ENCODE data around the gene GPR152.
"Not testable (repeated sequence)": the region's sequence is repeated elsewhere in the genome, so short reads cannot be mapped to it uniquely, and the experiment has no call there.

The GPR152 gene

GRCh38 chr11:67489885-67490726 lies 37.6 kb upstream of the GPR152 start:
- in situ Hi-C loops (cut with MboI; ENCODE audit: low sequenced_read_pairs): no loop called here

DNA sequence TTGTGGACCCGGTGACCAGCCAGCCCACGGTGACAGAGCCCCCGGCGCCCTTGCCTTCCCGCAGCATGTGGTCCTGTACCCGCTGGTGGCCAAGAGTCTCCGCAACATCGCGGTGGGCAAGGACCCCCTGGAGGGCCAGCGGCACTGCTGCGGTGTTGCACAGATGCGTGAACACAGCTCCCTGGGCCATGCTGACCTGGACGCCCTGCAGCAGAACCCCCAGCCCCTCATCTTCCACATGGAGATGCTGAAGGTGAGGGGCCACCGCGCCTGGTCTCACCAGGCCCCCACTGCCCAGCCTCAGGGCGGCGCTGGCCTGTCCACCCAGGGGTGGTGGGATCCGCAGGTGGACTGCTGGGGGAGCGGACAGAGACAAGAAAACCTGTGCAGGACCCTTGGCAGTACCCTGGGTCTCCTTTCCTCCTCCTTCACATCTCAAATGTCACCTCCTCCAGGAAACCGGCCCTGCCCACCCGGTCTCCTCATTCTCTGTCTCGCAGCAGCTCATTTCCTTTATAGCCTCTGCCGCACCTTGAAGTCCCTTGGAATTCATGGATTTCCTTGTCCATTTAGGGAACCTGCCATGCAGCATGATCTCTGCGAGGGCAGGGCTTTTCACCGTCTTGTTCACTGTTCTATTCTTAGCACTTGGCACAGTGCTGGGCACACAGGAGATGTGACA lies 36.8 kb upstream of the GPR152 start:
- in situ Hi-C loops (cut with MboI; ENCODE audit: low sequenced_read_pairs): no loop called here

DNA sequence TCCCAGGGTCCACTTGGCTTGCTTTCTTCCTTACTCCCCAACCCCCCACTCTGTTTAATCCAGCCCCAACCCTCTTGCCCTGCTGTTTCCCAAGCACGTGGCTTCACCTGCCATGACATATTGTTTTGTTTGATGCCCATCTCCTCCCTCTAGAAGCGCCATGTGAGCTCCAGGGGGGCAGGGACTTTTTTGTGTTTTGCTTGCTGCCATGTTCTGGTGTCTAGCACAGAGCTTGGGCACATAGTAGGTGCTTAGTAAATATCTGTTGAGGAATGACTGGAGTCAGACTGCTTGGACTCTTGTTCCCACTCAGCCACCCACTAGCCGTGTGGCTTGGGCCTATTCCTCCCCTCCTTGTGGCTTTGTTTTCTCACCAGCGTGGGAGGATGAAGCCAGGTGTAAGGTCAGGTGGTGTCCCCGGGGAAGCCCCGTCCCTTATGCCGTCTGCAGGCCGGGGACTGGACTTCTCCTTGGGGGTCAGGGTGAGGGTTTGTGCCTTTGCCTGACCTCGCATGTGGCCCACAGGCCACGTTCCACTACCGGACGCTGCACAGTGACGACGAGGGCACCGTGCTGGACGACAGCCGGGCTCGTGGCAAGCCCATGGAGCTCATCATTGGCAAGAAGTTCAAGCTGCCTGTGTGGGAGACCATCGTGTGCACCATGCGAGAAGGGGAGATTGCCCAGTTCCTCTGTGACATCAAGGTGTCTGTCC lies 34.1 kb upstream of the GPR152 start:
- in situ Hi-C loops (cut with MboI; ENCODE audit: low sequenced_read_pairs): no loop called here

DNA sequence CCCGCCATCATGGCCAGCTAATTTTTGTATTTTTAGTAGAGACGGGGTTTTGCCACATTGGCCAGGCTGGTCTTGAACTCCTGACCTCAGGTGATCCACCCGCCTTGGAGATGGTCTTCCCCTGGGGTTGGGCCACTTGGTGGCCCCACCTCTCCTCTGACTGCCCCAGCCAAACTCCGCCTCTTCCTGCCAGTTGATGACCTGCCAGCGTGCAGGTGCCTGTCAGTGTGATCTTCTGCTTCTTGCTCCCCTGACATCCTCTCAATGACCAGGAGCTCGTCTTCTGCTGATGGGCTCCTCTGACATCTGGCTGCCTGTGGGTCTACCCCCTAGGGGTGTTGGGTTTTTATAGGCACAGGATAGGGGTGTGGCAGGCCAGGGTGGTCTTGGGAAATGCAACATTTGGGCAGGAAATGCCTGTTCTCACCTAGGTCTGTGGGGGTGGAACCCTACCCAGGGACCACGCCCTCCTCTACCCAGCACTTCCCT lies 33.4 kb upstream of the GPR152 start:
- in situ Hi-C loops (cut with MboI; ENCODE audit: low sequenced_read_pairs): not testable (repeated sequence)

GRCh38 chr11:67484847-67485311 lies 32.4 kb upstream of the GPR152 start:
- in situ Hi-C loops (cut with MboI; ENCODE audit: low sequenced_read_pairs): no loop called here

- in situ Hi-C loops (cut with MboI; ENCODE audit: low sequenced_read_pairs): no loop called here
Measured at GRCh38 chr11:67483831-67484665, 31.5 kb upstream of the GPR152 start.

GRCh38 chr11:67482827-67483798 lies 30.6 kb upstream of the GPR152 start, which contains the start of gene AIP:
Gene AIP (plus strand): TSS chr11:67483026. CDS start chr11:67483159, 133 bp downstream.
- in situ Hi-C loops (cut with MboI; ENCODE audit: low sequenced_read_pairs): no loop called here

DNA sequence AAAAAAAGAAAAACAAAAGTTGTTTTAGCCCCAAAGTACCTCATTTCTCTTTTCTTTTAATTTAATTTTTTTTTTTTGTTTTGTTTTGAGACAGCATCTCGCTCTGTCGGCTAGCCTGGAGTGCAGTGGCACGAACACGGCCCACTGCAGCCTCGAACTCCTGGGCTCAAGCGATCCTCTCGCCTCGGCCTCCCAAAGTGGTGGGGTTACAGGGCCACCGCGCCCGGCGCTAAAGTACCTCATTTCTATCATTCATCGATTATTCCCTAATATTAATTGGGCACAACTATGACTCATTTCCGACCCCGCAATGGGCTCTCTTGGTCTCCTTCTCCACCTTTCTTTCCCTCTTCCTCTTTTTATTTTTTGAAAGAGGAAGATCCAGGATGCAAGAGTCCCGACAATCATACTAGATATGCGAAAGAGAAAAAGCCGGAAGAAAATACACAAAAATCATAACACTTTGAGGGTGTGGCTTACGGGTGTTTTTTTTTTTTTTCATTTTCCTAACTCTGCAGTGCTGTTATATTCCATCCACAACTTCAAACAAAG lies 29.8 kb upstream of the GPR152 start:
- in situ Hi-C loops (cut with MboI; ENCODE audit: low sequenced_read_pairs): no loop called here

GRCh38 chr11:67477344-67478050 lies 25.0 kb upstream of the GPR152 start:
- in situ Hi-C loops (cut with MboI; ENCODE audit: low sequenced_read_pairs): not testable (repeated sequence)

GRCh38 chr11:67476692-67477091 lies 24.2 kb upstream of the GPR152 start:
- in situ Hi-C loops (cut with MboI; ENCODE audit: low sequenced_read_pairs): not testable (repeated sequence)

DNA sequence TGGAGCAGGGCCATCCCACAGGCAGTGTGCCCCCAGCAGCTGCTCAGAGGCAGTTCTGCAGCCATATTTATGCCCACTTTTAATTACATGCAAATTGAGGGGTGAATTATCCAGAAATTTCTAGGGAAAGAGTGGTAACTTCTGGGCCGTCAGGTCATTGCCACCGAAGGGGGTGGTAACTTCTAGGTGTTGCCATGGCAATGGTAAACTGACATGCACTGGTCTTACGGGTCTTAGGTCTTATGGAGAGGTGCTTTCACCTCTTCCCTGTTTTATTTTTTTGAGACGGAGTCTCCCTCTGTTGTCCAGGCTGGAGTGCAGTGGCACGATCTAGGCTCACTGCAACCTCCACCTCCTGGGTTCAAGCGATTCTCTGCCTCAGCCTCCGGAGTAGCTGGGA lies 20.4 kb upstream of the GPR152 start:
- in situ Hi-C loops (cut with MboI; ENCODE audit: low sequenced_read_pairs): no loop called here

GRCh38 chr11:67470337-67471002 lies 17.9 kb upstream of the GPR152 start:
- in situ Hi-C loops (cut with MboI; ENCODE audit: low sequenced_read_pairs): no loop called here

GRCh38 chr11:67469508-67469811 lies 16.9 kb upstream of the GPR152 start:
- in situ Hi-C loops (cut with MboI; ENCODE audit: low sequenced_read_pairs): no loop called here

- in situ Hi-C loops (cut with MboI; ENCODE audit: low sequenced_read_pairs): no loop called here
Measured at GRCh38 chr11:67468759-67469507, 16.4 kb upstream of the GPR152 start, which contains the start of gene TMEM134. Gene TMEM134 (minus strand): TSS chr11:67469251. CDS start chr11:67469192, 59 bp downstream.

DNA sequence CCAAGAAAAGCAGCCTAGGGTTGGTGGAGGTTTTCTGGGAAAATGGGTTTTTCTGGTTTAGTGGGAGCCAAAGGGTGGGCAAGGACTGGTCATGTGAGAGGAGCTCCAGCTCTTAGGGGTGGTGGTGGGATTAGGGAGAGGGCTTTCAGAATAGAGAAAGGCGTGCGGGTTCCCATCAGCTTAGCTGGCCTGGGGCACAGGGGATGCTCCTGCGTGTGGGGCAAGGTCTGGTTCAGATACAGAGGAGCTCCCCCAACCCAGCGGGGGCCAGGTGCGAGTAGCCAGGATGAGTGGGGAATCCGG lies 15.9 kb upstream of the GPR152 start:
- in situ Hi-C loops (cut with MboI; ENCODE audit: low sequenced_read_pairs): no loop called here

DNA sequence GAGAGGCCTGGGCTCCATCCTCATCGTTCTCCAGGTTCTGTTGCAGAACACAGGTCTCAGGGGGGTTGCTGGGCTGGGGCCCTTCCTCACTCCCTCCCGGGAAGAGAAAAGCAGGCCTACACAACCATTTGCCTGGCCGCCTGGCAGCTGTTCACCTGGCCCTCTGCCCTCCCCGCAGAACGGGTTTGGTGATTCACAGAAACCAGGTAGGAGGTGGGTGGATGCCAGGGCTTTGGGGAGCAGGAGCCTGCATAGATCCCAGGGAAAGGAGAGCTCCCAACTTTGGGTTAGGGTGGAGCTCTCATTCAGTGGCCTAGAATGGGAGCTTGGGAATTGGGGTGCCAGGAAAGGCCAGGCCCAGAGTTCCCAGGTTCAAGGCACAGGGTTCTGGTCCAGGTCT lies 15.5 kb upstream of the GPR152 start:
- in situ Hi-C loops (cut with MboI; ENCODE audit: low sequenced_read_pairs): no loop called here

All from HL-60/S4 treated with retinoic acid at 250 ng/mL for 4 days and 3 days (cell line).